ENCODE data around the gene NRN1. TPM values are rescaled to one million over a fixed set of nuclear protein-coding genes. Genes with fewer than 3 reads are reported as not detected.

Gene NRN1
- total RNA-seq, 1 experiment from 2014 or later: 0.18 TPM

DNA sequence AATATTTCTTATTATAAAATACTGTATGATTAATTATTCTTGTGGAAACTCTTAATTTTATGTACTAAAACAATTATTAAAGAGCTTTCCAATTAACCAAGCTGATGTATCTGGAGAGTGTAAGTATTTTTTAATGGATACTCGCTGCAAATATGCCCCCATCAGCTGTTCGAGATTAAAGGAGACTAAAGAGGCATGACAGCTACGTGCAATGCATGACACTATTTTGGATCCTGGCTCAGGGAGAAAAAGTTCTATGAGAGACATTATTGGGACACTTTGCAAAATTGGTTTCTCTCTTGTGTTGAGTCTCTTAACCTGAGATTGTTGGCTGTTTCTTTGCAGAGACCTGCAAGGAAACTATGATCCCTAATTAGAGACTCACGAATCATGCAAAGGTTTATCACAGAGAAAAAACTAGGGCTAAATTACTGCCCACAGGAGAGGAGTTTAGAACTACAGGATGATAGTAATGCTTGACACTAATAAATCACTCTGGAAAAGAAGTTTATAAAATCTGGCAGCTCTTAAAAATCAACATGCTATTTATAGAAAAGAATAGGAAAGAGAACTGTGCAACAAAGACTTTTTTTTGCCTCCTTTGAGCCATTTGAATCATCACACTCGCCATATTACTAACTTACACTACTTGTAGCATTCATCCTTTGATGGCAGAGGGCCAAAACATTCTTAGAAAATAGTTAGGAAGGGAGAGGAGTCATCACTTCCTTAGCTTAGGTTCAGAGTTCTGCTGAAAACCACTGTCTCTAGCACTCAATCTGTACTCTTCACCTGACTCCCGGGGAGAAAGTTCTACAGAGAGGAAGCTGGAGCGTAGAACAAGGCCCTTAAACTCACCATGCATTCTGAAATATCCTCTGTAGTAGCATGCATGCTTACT, 25.3 kb downstream of the NRN1 start:
- no peaks in the 10 kb centered on the region for H3K9me3 ChIP-seq (ENCODE audit: control insufficient read depth, insufficient read depth, low read depth, low read length)
- ATAC-seq (no peak), DNase-seq (ENCODE audit: low read depth, low spot score) (no peak)
- H3K36me3 ChIP-seq (ENCODE audit: control insufficient read depth, insufficient read depth, low read length): no peaks in the 10 kb centered on the region
- in situ Hi-C loops (cut with HindIII; ENCODE audit: low pct_unique_long_range_greater_than_20kb, low sequenced_read_pairs) (no loop called here), intact Hi-C loops (cut with micrococcal nuclease; ENCODE audit: unreplicated experiment) (no loop called here)
- no peaks in the 10 kb centered on the region for H3K4me1 ChIP-seq (ENCODE audit: control insufficient read depth, insufficient read depth, low read length)
- H3K27me3 ChIP-seq (ENCODE audit: control insufficient read depth, insufficient read depth, low read length): peaks cover 2% of the 10 kb centered on the region; the same call in 1 of the 2 replicates
- CTCF ChIA-PET: no interaction called here
- POLR2A ChIA-PET: interaction anchor here (0.7 kb wide), 1 partner anchor 1062 kb away, joined by 3 read pairs; no protein-coding TSS in a partner anchor
- no peak overlapping the region for H3K27ac ChIP-seq (ENCODE audit: low read length)
- no TSS peak for BruUV-seq (replicated peaks)
- no peak overlapping the region for H3K4me3 ChIP-seq (ENCODE audit: low read depth in 2 of 2, low read length in 2 of 2)
- no peak for TF ChIP-seq SIN3A (IDR thresholded peaks at IDR 0.05; ENCODE audit: borderline replicate concordance, insufficient read depth, low read depth, low read length)
- TF ChIP-seq TCF7L2 (IDR thresholded peaks at IDR 0.05; ENCODE audit: low read depth, low read length): no peak

DNA sequence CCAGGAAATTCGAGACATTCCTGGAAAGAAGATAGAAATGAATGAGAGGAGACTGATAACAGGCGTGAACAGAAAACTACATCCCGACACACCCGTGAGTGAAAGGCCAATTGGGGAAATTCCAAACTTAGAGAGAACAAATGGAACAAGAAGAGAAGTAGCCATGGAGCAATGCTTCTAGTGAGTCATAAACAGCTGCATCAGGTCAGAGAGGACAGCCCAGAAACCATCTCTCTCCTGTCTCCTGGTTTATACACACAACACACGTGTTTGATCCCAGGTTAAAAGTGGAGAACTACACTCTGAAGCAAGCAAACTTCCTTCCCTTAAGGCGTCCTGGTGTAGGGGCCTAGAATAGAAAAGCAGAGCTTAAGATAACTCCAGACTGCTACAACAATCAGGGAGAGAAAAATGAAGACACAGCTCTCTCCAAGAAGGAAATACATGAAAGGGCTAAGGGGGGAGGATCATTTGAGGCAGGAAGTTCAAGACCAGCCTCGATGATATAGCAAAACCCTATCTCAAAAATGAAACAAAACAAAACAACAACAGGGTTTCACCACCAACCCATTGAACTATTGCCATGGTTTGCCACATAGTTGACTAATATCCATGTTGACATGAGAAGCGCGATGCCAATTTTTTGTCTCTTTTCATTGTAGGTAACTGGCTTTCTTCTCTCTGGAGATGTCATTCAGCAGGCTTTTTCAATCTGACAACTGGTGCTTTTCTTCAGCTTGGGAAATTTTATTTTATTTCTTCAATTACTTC, 26.9 kb downstream of the NRN1 start:
- ATAC-seq: no peak
- POLR2A ChIA-PET: no interaction called here
- no peak overlapping the region for H3K4me3 ChIP-seq (ENCODE audit: low read depth in 2 of 2, low read length in 2 of 2)

More for the DNA sequence above, 26.9 kb downstream of the NRN1 start:
- Histone ChIP-seq H3K4me1 (ENCODE audit: control insufficient read depth, insufficient read depth, low read length) (no peaks in the 10 kb centered on the region), H3K27ac (ENCODE audit: low read length) (no peak overlapping the region), H3K9me3 (ENCODE audit: control insufficient read depth, insufficient read depth, low read depth, low read length) (no peaks in the 10 kb centered on the region), H3K36me3 (ENCODE audit: control insufficient read depth, insufficient read depth, low read length) (no peaks in the 10 kb centered on the region), H3K27me3 (ENCODE audit: control insufficient read depth, insufficient read depth, low read length) (no peaks in the 10 kb centered on the region)
- no TSS peak for BruUV-seq (replicated peaks)
- TF ChIP-seq POLR2AphosphoS5 (IDR thresholded peaks at IDR 0.05; ENCODE audit: low read depth, low read length) (no peak), TCF7L2 (IDR thresholded peaks at IDR 0.05; ENCODE audit: low read depth, low read length) (no peak), SIN3A (IDR thresholded peaks at IDR 0.05; ENCODE audit: borderline replicate concordance, insufficient read depth, low read depth, low read length) (no peak)
- TF ChIP-seq, protein P1, sequence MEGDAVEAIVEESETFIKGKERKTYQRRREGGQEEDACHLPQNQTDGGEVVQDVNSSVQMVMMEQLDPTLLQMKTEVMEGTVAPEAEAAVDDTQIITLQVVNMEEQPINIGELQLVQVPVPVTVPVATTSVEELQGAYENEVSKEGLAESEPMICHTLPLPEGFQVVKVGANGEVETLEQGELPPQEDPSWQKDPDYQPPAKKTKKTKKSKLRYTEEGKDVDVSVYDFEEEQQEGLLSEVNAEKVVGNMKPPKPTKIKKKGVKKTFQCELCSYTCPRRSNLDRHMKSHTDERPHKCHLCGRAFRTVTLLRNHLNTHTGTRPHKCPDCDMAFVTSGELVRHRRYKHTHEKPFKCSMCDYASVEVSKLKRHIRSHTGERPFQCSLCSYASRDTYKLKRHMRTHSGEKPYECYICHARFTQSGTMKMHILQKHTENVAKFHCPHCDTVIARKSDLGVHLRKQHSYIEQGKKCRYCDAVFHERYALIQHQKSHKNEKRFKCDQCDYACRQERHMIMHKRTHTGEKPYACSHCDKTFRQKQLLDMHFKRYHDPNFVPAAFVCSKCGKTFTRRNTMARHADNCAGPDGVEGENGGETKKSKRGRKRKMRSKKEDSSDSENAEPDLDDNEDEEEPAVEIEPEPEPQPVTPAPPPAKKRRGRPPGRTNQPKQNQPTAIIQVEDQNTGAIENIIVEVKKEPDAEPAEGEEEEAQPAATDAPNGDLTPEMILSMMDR (IDR thresholded peaks at IDR 0.05): no peak
- TF ChIP-seq, protein P2, sequence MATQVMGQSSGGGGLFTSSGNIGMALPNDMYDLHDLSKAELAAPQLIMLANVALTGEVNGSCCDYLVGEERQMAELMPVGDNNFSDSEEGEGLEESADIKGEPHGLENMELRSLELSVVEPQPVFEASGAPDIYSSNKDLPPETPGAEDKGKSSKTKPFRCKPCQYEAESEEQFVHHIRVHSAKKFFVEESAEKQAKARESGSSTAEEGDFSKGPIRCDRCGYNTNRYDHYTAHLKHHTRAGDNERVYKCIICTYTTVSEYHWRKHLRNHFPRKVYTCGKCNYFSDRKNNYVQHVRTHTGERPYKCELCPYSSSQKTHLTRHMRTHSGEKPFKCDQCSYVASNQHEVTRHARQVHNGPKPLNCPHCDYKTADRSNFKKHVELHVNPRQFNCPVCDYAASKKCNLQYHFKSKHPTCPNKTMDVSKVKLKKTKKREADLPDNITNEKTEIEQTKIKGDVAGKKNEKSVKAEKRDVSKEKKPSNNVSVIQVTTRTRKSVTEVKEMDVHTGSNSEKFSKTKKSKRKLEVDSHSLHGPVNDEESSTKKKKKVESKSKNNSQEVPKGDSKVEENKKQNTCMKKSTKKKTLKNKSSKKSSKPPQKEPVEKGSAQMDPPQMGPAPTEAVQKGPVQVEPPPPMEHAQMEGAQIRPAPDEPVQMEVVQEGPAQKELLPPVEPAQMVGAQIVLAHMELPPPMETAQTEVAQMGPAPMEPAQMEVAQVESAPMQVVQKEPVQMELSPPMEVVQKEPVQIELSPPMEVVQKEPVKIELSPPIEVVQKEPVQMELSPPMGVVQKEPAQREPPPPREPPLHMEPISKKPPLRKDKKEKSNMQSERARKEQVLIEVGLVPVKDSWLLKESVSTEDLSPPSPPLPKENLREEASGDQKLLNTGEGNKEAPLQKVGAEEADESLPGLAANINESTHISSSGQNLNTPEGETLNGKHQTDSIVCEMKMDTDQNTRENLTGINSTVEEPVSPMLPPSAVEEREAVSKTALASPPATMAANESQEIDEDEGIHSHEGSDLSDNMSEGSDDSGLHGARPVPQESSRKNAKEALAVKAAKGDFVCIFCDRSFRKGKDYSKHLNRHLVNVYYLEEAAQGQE (IDR thresholded peaks at IDR 0.05; ENCODE audit: insufficient read depth in 1 of 2, low read depth in 2 of 2, low read length in 1 of 2): no peak
- CTCF ChIA-PET: no interaction called here
- in situ Hi-C loops (cut with HindIII; ENCODE audit: low pct_unique_long_range_greater_than_20kb, low sequenced_read_pairs): no loop called here
- no peak for DNase-seq (ENCODE audit: low read depth, low spot score)
- intact Hi-C loops (cut with micrococcal nuclease; ENCODE audit: unreplicated experiment): no loop called here
